ENCODE results near the gene NOX5.

NOX5 gene

GRCh38 chr15:68992696-68993095 lies 21.8 kb upstream of the NOX5 start:
- no peak for FAIRE-seq

- FAIRE-seq = no peak
Measured at GRCh38 chr15:68993276-68993675, 21.2 kb upstream of the NOX5 start.

- no peak for FAIRE-seq
Measured at GRCh38 chr15:68994149-68994548, 20.3 kb upstream of the NOX5 start.

GRCh38 chr15:68994981-68995761 lies 19.3 kb upstream of the NOX5 start:
- FAIRE-seq = no peak

GRCh38 chr15:68997050-68997449 lies 17.4 kb upstream of the NOX5 start:
- no peak for FAIRE-seq

- no peak for FAIRE-seq
Measured at GRCh38 chr15:68997930-68998777, 16.3 kb upstream of the NOX5 start.

- FAIRE-seq = no peak
Measured at GRCh38 chr15:68999091-68999490, 15.4 kb upstream of the NOX5 start.

GRCh38 chr15:69000091-69000490 lies 14.4 kb upstream of the NOX5 start:
- no peak for FAIRE-seq

GRCh38 chr15:69000725-69001503 lies 13.6 kb upstream of the NOX5 start:
- FAIRE-seq = no peak

GRCh38 chr15:69002783-69003182 lies 11.7 kb upstream of the NOX5 start:
- FAIRE-seq = no peak

- FAIRE-seq = no peak
Measured at GRCh38 chr15:69004011-69004410, 10.5 kb upstream of the NOX5 start.

GRCh38 chr15:69008056-69008455 lies 6.4 kb upstream of the NOX5 start:
- FAIRE-seq = no peak

- no peak for FAIRE-seq
Measured at GRCh38 chr15:69009341-69009740, 5.2 kb upstream of the NOX5 start.

- no peak for FAIRE-seq
Measured at GRCh38 chr15:69011641-69012040, 2.9 kb upstream of the NOX5 start.

- no peak for FAIRE-seq
Measured at GRCh38 chr15:69012761-69013364, 1.6 kb upstream of the NOX5 start.

- no peak for FAIRE-seq
Measured at GRCh38 chr15:69013726-69014406, 629 bp upstream of the NOX5 start.

- FAIRE-seq = no peak
Measured at GRCh38 chr15:69015591-69015990, 1.1 kb downstream of the NOX5 start.

GRCh38 chr15:69016021-69016595 lies 1.6 kb downstream of the NOX5 start:
- no peak for FAIRE-seq

GRCh38 chr15:69017978-69018377 lies 3.5 kb downstream of the NOX5 start:
- no peak for FAIRE-seq

GRCh38 chr15:69018951-69019350 lies 4.5 kb downstream of the NOX5 start:
- FAIRE-seq = no peak

GRCh38 chr15:69021895-69022294 lies 7.4 kb downstream of the NOX5 start:
- no peak for FAIRE-seq

GRCh38 chr15:69025320-69025719 lies 10.8 kb downstream of the NOX5 start:
- FAIRE-seq = no peak
